Kidney (tissue), 14 donors: ENCODE data around the gene ZNF273. TPM values are rescaled to one million over a fixed set of nuclear protein-coding genes. Genes with fewer than 3 reads are reported as not detected.

Source experiments
- DNase-seq, 5 donors: peaks; one replicate each; pipeline ENCODE4 v3.0.0-alpha.2; 2013 to 2020
- FAIRE-seq: peaks from 2 replicates; lab custom pipeline; 2012; peaks lifted over from hg19 to GRCh38; lab: Jason Lieb, UNC
- H3K27ac ChIP-seq, 2 donors: one replicate each; pipeline ENCODE4 v1.7.0; 2013; ENCODE audit warnings: low read depth in 2 of 2, low read length in 2 of 2, inconsistent platforms in 1 of 2
- H3K27me3 ChIP-seq: one replicate; pipeline ENCODE4 v1.7.1; 2013; ENCODE audit warnings: low read length, inconsistent platforms; ENCODE audit not compliant: control insufficient read depth, insufficient read depth
- H3K36me3 ChIP-seq, 3 donors: one replicate each; pipeline versions ENCODE4 v1.7.0 to v1.7.1; 2013; ENCODE audit warnings: low read length in 3 of 3, control low read depth in 1 of 3, inconsistent platforms in 1 of 3; ENCODE audit not compliant: insufficient read depth in 3 of 3, control insufficient read depth in 2 of 3
- H3K4me1 ChIP-seq, 3 donors: one replicate each; pipeline versions ENCODE4 v1.7.0 to v1.7.1; 2013; ENCODE audit warnings: low read length in 3 of 3, inconsistent platforms in 1 of 3, low read depth in 1 of 3; ENCODE audit not compliant: control insufficient read depth in 2 of 3, insufficient read depth in 2 of 3
- H3K4me3 ChIP-seq, 3 donors: one replicate each; pipeline versions ENCODE4 v1.7.0 to v1.8.1; 2013; ENCODE audit warnings: low read length in 3 of 3, control low read depth in 1 of 3, inconsistent platforms in 1 of 3
- H3K9ac ChIP-seq, 3 donors: one replicate each; pipeline versions ENCODE4 v1.7.0 to v1.7.1; 2013; ENCODE audit warnings: low read length in 3 of 3, control low read depth in 1 of 3, inconsistent platforms in 1 of 3
- H3K9me3 ChIP-seq, 3 donors: one replicate each; pipeline versions ENCODE4 v1.7.0 to v1.7.1; 2013; ENCODE audit warnings: low read length in 3 of 3, control low read depth in 1 of 3, inconsistent platforms in 1 of 3; ENCODE audit not compliant: control insufficient read depth in 2 of 3, insufficient read depth in 1 of 3
- CTCF ChIP-seq: IDR thresholded peaks from 3 replicates; pipeline ENCODE4 v1.5.1; 2012; ENCODE audit warnings: mild to moderate bottlenecking, moderate library complexity, borderline replicate concordance; ENCODE audit not compliant: insufficient read depth; ENCODE audit errors: extremely low read depth
- intact Hi-C: fragments of 100-400 bp; cut with DNase I; formaldehyde crosslinking; loops from one replicate; pipeline ENCODE4 v1.11.1; 2022
- polyA plus RNA-seq: library from polyadenylated mRNA; stranded (reverse); fragments of 350-450 nt; fragmentation: Illumina TruSeq; extraction: RNeasy Lipid Tissue Mini Kit (QIAGEN cat#74804); gene quantifications from one replicate; pipeline ENCODE4 v1.2.3, GENCODE V29; 2014; ENCODE audit warnings: low read depth, low replicate concordance; ENCODE audit not compliant: insufficient read depth
- total RNA-seq: library from RNA; stranded (reverse); fragmentation: NEBNext Ultra II Directional; extraction: Animal tissue kit (Norgen Biotek cat#: 25700); gene quantifications from one replicate; pipeline ENCODE4 v1.2.1, GENCODE V29; 2021
- donor health status: control.
- donor health status: control.
- donor health status: control.
- donor health status: control.
- donor health status: control.
- donor health status: DM: yes; HTN: yes; CAD: no.
- donor health status: Normal renal cell carcinoma (clear cell type).

ZNF273 gene
- total and polyA plus RNA-seq, 2 donors from 2014 or later: 1.7 to 5.4 TPM

- FAIRE-seq: no peak
- Histone ChIP-seq H3K4me3 (peak overlapping the region; percentile 76 to 92 (median 90)), H3K36me3 (no peaks in the 10 kb centered on the region), H3K9me3 (no peaks in the 10 kb centered on the region), H3K27me3 (no peaks in the 10 kb centered on the region), H3K9ac (peak overlapping the region in 2 of 3 donors; percentile 24 to 77), H3K4me1 (no peaks in the 10 kb centered on the region), H3K27ac (no peak overlapping the region)
- TF ChIP-seq CTCF: no peak
- DNase-seq: no peak
- intact Hi-C loops: no loop called here
Observed at GRCh38 chr7:64904008-64904407, 935 bp downstream of the ZNF273 start.

- Histone ChIP-seq H3K4me3 (no peak overlapping the region), H3K9me3 (no peaks in the 10 kb centered on the region), H3K27ac (no peak overlapping the region), H3K36me3 (no peaks in the 10 kb centered on the region), H3K9ac (no peak overlapping the region), H3K4me1 (no peaks in the 10 kb centered on the region), H3K27me3 (no peaks in the 10 kb centered on the region)
- FAIRE-seq (no peak), DNase-seq (no peak)
- TF ChIP-seq CTCF: no peak
- intact Hi-C loops: no loop called here
Observed at GRCh38 chr7:64905133-64905532, 2.1 kb downstream of the ZNF273 start.

GRCh38 chr7:64905547-64905946, 2.5 kb downstream of the ZNF273 start:
- Histone ChIP-seq H3K36me3 (no peaks in the 10 kb centered on the region), H3K4me1 (no peaks in the 10 kb centered on the region), H3K27me3 (no peaks in the 10 kb centered on the region), H3K27ac (no peak overlapping the region), H3K4me3 (no peak overlapping the region), H3K9me3 (no peaks in the 10 kb centered on the region), H3K9ac (no peak overlapping the region)
- no peak for DNase-seq
- intact Hi-C loops: no loop called here
- no peak for FAIRE-seq
- no peak for TF ChIP-seq CTCF
